ENCODE measurements around the gene ISG15.

Gene ISG15

GRCh38 chr1:1059494-1060280 is 46.4 kb downstream of the ISG15 start:
- H3K27me3 ChIP-seq (ENCODE audit: insufficient read depth, low read depth, severe bottlenecking), result peaks cover 17% of the 10 kb centered on the region
- peak overlapping the region; percentile 58 for H3K27ac ChIP-seq

GRCh38 chr1:1060281-1061000 is 47.1 kb downstream of the ISG15 start:
- TF ChIP-seq CTCF (IDR thresholded peaks at IDR 0.05; ENCODE audit: low read depth, low read length), result no peak
- Histone ChIP-seq H3K27ac (no peak overlapping the region), H3K4me3 (ENCODE audit: low read depth, low read length) (no peak overlapping the region), H3K36me3 (no peaks in the 10 kb centered on the region; the same call in 1 of the 2 replicates), H3K27me3 (ENCODE audit: insufficient read depth, low read depth, severe bottlenecking) (peaks cover 17% of the 10 kb centered on the region), H3K9me3 (ENCODE audit: severe bottlenecking) (no peaks in the 10 kb centered on the region)
- no peak for DNase-seq

More at GRCh38 chr1:1059494-1060280, 46.4 kb downstream of the ISG15 start:
- H3K4me3 ChIP-seq (ENCODE audit: low read depth, low read length), result peak overlapping the region; percentile 45
- H3K36me3 ChIP-seq, result peaks cover 7% of the 10 kb centered on the region; the same call in 1 of the 2 replicates
- H3K9me3 ChIP-seq (ENCODE audit: severe bottlenecking), result no peaks in the 10 kb centered on the region
- peak; percentile 85 for DNase-seq
- no peak for TF ChIP-seq CTCF (IDR thresholded peaks at IDR 0.05; ENCODE audit: low read depth, low read length)

- no peak for DNase-seq
- TF ChIP-seq CTCF (IDR thresholded peaks at IDR 0.05; ENCODE audit: low read depth, low read length), result no peak
- Histone ChIP-seq H3K36me3 (no peaks in the 10 kb centered on the region), H3K9me3 (ENCODE audit: severe bottlenecking) (no peaks in the 10 kb centered on the region), H3K4me3 (ENCODE audit: low read depth, low read length) (no peak overlapping the region), H3K27me3 (ENCODE audit: insufficient read depth, low read depth, severe bottlenecking) (peaks cover 17% of the 10 kb centered on the region), H3K27ac (no peak overlapping the region)
Measured at GRCh38 chr1:1061682-1062345, 48.5 kb downstream of the ISG15 start.

GRCh38 chr1:1062348-1063163 is 49.3 kb downstream of the ISG15 start:
- peak; percentile 44 for DNase-seq
- H3K27me3 ChIP-seq (ENCODE audit: insufficient read depth, low read depth, severe bottlenecking), result peaks cover 17% of the 10 kb centered on the region
- no peak overlapping the region for H3K4me3 ChIP-seq (ENCODE audit: low read depth, low read length)
- H3K27ac ChIP-seq, result no peak overlapping the region
- TF ChIP-seq CTCF (IDR thresholded peaks at IDR 0.05; ENCODE audit: low read depth, low read length), result no peak
- H3K9me3 ChIP-seq (ENCODE audit: severe bottlenecking), result no peaks in the 10 kb centered on the region
- H3K36me3 ChIP-seq, result no peaks in the 10 kb centered on the region

- Histone ChIP-seq H3K36me3 (no peaks in the 10 kb centered on the region), H3K27me3 (ENCODE audit: insufficient read depth, low read depth, severe bottlenecking) (peaks cover 12% of the 10 kb centered on the region), H3K27ac (no peak overlapping the region), H3K9me3 (ENCODE audit: severe bottlenecking) (no peaks in the 10 kb centered on the region), H3K4me3 (ENCODE audit: low read depth, low read length) (no peak overlapping the region)
- no peak for TF ChIP-seq CTCF (IDR thresholded peaks at IDR 0.05; ENCODE audit: low read depth, low read length)
- DNase-seq, result no peak
Measured at GRCh38 chr1:1063261-1063944, 50.1 kb downstream of the ISG15 start.

All from WERI-Rb-1 (cell line).